HT-29 (cell line): ENCODE data around the gene STXBP4. TPM values are rescaled to one million over a fixed set of nuclear protein-coding genes. Genes with fewer than 3 reads are reported as not detected.

ENCODE experiments used
- DNase-seq: peaks from one replicate; pipeline ENCODE4 v3.0.0-alpha.2; 2015; ENCODE audit warnings: low spot score
- total RNA-seq: library from RNA; depleted of rRNA; stranded (reverse); fragments of >200 nt; shearing (Covaris generic); gene quantifications from 2 replicates; pipeline ENCODE4 v1.2.3, GENCODE V29; 2014

Gene STXBP4
- total RNA-seq, 1 experiment from 2014 or later = 3.4 TPM

GRCh38 chr17:54971147-54971546 is 2.6 kb downstream of the STXBP4 start:
- DNase-seq = no peak

- DNase-seq = no peak
These were observed 3.3 kb downstream of the STXBP4 start for GRCh38 chr17:54971901-54972300.

- DNase-seq = no peak
These were observed 4.0 kb downstream of the STXBP4 start for GRCh38 chr17:54972406-54973138.

- DNase-seq = no peak
These were observed 6.2 kb downstream of the STXBP4 start for GRCh38 chr17:54974759-54975158.

- DNase-seq = no peak
These were observed 7.8 kb downstream of the STXBP4 start for GRCh38 chr17:54976316-54976715.

GRCh38 chr17:54977744-54978143 is 9.2 kb downstream of the STXBP4 start:
- DNase-seq = no peak

- DNase-seq = no peak
These were observed 11.1 kb downstream of the STXBP4 start for GRCh38 chr17:54979657-54980056.

GRCh38 chr17:54980375-54980774 is 11.8 kb downstream of the STXBP4 start:
- no peak for DNase-seq

- DNase-seq = no peak
These were observed 13.8 kb downstream of the STXBP4 start for GRCh38 chr17:54982399-54982798.

GRCh38 chr17:54983260-54983659 is 14.7 kb downstream of the STXBP4 start:
- no peak for DNase-seq

GRCh38 chr17:54985476-54985875 is 16.9 kb downstream of the STXBP4 start:
- no peak for DNase-seq

- DNase-seq = no peak
These were observed 21.6 kb downstream of the STXBP4 start for GRCh38 chr17:54990118-54990517.

- DNase-seq = no peak
These were observed 23.0 kb downstream of the STXBP4 start for GRCh38 chr17:54991567-54991966.

- DNase-seq = peak; percentile 66
These were observed 24.5 kb downstream of the STXBP4 start for GRCh38 chr17:54992797-54993639.

- DNase-seq = no peak
These were observed 27.9 kb downstream of the STXBP4 start for GRCh38 chr17:54996441-54996840.

GRCh38 chr17:55002458-55002857 is 33.9 kb downstream of the STXBP4 start:
- DNase-seq = no peak

GRCh38 chr17:55004484-55004883 is 35.9 kb downstream of the STXBP4 start:
- no peak for DNase-seq

GRCh38 chr17:55005520-55005919 is 37.0 kb downstream of the STXBP4 start:
- peak; percentile 51 for DNase-seq

- no peak for DNase-seq
These were observed 55.1 kb downstream of the STXBP4 start for GRCh38 chr17:55023626-55024025.

- DNase-seq = no peak
These were observed 69.3 kb downstream of the STXBP4 start for GRCh38 chr17:55037828-55038227.

GRCh38 chr17:55038291-55038690 is 69.7 kb downstream of the STXBP4 start:
- DNase-seq = no peak

GRCh38 chr17:55040611-55041010 is 72.0 kb downstream of the STXBP4 start:
- no peak for DNase-seq

- DNase-seq = peak; percentile 8
These were observed 85.3 kb downstream of the STXBP4 start for GRCh38 chr17:55053855-55054254.
